Aorta (tissue), 5 donors: ENCODE measurements around the gene NRL. TPM values are rescaled to one million over a fixed set of nuclear protein-coding genes. Genes with fewer than 3 reads are reported as not detected.

Source experiments
- ATAC-seq: fragments of 200-7000 bp; cut with Tn5 transposase; one replicate; pipeline ENCODE4 v1.9.1; 2022; ENCODE audit warnings: moderate library complexity; ENCODE audit not compliant: low FRiP score
- DNase-seq, 2 donors: peaks; one replicate each; pipeline ENCODE4 v3.0.0-alpha.2; 2020
- H3K27ac ChIP-seq, 2 donors: one replicate each; pipeline ENCODE4 v1.5.1; 2013; ENCODE audit warnings: low read length in 2 of 2, mild to moderate bottlenecking in 2 of 2, moderate library complexity in 2 of 2, control low read depth in 1 of 2, inconsistent platforms in 1 of 2, low read depth in 1 of 2
- H3K27me3 ChIP-seq, 2 donors: one replicate each; pipeline ENCODE4 v1.6.1; 2013; ENCODE audit warnings: control low read depth in 1 of 2, low read length in 1 of 2, mild to moderate bottlenecking in 1 of 2, moderate library complexity in 1 of 2; ENCODE audit not compliant: insufficient read depth in 2 of 2, control insufficient read depth in 1 of 2
- H3K36me3 ChIP-seq, 2 donors: one replicate each; pipeline ENCODE4 v1.6.1; 2013; ENCODE audit warnings: control low read depth in 1 of 2, low read length in 1 of 2, mild to moderate bottlenecking in 1 of 2; ENCODE audit not compliant: insufficient read depth in 2 of 2, control insufficient read depth in 1 of 2
- H3K4me1 ChIP-seq, 2 donors: one replicate each; pipeline ENCODE4 v1.6.1; 2013; ENCODE audit warnings: low read length in 2 of 2, control low read depth in 1 of 2, mild to moderate bottlenecking in 1 of 2, moderate library complexity in 1 of 2; ENCODE audit not compliant: insufficient read depth in 2 of 2, control insufficient read depth in 1 of 2
- H3K4me3 ChIP-seq, 2 donors: one replicate each; pipeline ENCODE4 v1.5.1; 2013; ENCODE audit warnings: low read length in 2 of 2, control low read depth in 1 of 2, mild to moderate bottlenecking in 1 of 2
- H3K9me3 ChIP-seq: one replicate; pipeline ENCODE4 v1.6.1; 2013; ENCODE audit warnings: mild to moderate bottlenecking, low read length; ENCODE audit not compliant: control insufficient read depth
- WGBS, 2 donors: extraction: QIAGEN DNeasy Blood & Tissue Kit; methylation state at CpG; one replicate each; pipeline ENCODE4 v1.1.7; 2013; 5-methylcytosine and 5-hydroxymethylcytosine counted together
- intact Hi-C, 2 donors: fragments of 100-400 bp; cut with DNase I; formaldehyde crosslinking; loops; one replicate each; pipeline versions ENCODE4 v1.14.2 to v1.15.0; 2022
- polyA plus RNA-seq, 2 donors: library from polyadenylated mRNA; stranded (reverse); fragments of 200-250 nt; gene quantifications; one replicate each; pipeline ENCODE4 v1.2.3, GENCODE V29; 2013
- total RNA-seq, 2 donors: library from RNA; stranded (reverse); fragmentation: NEBNext Ultra II Directional; extraction: Animal tissue kit (Norgen Biotek cat#: 25700); gene quantifications; one replicate each; pipeline ENCODE4 v1.2.1, GENCODE V29; 2021
- donor health status: healthy with polysubstance abuse.
- donor health status: Bipolar disorder and iron deficiency.
- donor health status: DM: no; HTN: no; CAD: no.
- donor health status: DM: no; HTN: no; CAD: no.
- donor health status: DM: yes; HTN: yes; CAD: no.

Gene NRL
- total and polyA plus RNA-seq, 4 donors, result 0.63 to 1.4 (median 1.2) TPM

DNA sequence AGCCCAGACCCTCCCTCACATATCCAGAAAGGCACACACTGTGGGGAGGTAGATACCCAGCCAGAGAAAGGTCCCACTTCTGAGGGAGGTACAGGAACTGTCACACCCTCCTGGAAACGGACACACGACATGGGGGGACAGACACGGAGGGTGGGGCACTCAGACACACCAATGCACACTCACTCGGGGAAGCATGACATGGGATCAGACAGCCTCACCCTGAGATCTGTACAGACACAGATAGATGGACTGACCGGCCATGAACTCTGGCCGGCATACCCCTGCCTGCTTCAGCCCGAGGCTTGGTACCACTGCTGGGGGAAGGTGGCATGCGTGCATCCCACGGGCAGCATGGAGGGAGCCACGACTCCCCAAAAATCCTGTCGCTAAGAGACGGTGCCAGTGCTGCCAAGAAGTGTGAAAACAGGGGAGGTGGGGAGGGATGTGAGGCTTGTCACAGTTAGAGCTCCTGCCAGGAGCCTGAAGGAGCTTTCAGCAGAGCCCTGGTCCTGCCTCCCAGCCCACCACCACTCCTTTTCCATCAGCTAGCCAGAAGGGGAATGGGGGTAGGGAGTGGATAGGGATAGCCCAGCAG lies 42.8 kb downstream of the NRL start:
- Histone ChIP-seq H3K4me3 (no peak overlapping the region), H3K4me1 (no peaks in the 10 kb centered on the region), H3K27ac (no peak overlapping the region), H3K36me3 (no peaks in the 10 kb centered on the region), H3K9me3 (no peaks in the 10 kb centered on the region), H3K27me3 (peaks cover 0 to 2% of the 10 kb centered on the region in 2 donors)
- ATAC-seq, result no peak
- intact Hi-C loops, result no loop called here
- whole genome bisulfite sequencing, 2 donors, result 10 to 12% methylated on average over 12 of the region's 12 CpGs
- peak; percentile 12 to 63 for DNase-seq

DNA sequence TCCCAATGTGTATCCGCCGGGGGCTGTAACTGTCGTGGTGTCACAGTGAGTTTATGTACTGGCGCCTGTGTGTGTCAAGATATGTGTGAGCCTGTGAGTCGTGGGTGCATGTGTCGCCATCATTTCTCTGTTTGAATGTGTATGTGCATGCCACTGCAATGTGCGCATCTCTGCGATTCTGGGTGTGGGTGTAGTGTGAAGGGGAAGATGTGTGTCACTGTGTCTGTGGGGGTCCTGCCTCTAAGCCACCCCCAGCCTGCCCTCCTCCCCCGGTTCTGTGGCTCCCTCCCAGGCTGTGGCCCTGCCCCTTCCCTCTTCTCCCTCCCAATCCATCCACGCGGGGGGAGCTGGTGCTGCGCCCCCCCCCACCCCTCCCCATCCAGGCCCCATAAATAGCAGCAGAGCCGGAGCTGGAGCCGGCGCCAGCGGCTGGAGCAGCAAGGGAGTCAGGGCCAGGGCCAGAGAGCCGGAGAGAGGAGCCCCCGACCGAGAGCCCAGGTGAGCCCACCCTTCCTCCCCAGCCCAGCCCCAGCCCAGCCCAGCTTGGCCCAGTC lies 43.5 kb downstream of the NRL start, which contains the start of gene CPNE6:
Gene CPNE6, plus strand, starts transcription at position 419 of the 554 bp plus-strand sequence. CDS start 1,375 bp downstream, outside the sequence.
- ATAC-seq (no peak), DNase-seq (peak; percentile 37 to 78)
- intact Hi-C loops, result no loop called here
- WGBS, 2 donors, result 27 to 30% methylated on average over 16 to 19 of the region's 19 CpGs
- H3K36me3 ChIP-seq, result no peaks in the 10 kb centered on the region
- no peak within 1 kb of the TSS for H3K4me3 ChIP-seq
- no peaks in the 10 kb centered on the region for H3K4me1 ChIP-seq
- no peak within 1 kb of the TSS for H3K27ac ChIP-seq
- no peaks in the 10 kb centered on the region for H3K27me3 ChIP-seq
- no peaks in the 10 kb centered on the region for H3K9me3 ChIP-seq

DNA sequence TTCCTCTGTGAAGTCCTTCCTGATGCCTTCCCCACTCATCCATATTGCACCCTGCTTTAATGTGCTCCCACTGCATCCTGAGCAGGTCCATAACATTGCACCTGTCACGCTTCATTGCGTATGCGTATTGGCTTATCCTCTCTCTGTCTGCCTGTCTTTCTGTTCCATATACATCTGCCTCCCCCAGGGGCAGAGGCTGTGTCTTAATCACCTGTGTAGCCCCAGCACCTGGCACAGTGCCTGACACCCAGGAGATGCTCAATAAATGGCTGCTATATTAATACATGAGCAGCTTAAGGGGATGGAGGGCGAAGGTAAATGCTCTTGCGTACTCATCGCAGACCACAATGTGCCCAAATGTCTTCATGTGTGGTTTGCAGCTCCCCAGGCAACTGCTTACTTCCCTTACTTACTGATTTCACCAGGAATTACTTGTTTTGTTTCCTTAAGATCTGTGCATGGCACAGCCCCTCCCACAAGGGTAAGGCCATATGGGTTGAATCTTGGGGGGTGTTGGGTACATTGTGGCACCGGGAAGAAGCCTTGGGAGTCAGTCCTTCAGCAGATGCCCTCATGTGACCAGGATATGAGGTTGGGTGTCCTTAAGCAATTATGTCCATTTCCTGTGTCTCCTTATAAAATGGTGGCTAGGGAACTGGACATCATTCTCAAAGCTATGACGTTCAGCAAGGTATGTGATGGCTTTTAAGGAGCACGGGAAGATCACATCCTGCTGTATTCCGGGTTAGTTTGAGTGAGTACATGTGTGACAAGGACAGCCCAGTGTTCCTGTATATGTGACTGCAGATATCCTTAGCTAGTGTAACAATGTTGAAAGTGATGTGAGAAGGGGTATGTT lies 44.2 kb downstream of the NRL start:
- WGBS, 2 donors, result 89 to 90% methylated on average over 10 of the region's 10 CpGs
- Histone ChIP-seq H3K4me3 (no peak overlapping the region), H3K36me3 (no peaks in the 10 kb centered on the region), H3K27me3 (no peaks in the 10 kb centered on the region), H3K9me3 (no peaks in the 10 kb centered on the region), H3K27ac (no peak overlapping the region), H3K4me1 (no peaks in the 10 kb centered on the region)
- ATAC-seq (no peak), DNase-seq (peak in 1 of 2 donors; percentile 48)
- intact Hi-C loops, result no loop called here

DNA sequence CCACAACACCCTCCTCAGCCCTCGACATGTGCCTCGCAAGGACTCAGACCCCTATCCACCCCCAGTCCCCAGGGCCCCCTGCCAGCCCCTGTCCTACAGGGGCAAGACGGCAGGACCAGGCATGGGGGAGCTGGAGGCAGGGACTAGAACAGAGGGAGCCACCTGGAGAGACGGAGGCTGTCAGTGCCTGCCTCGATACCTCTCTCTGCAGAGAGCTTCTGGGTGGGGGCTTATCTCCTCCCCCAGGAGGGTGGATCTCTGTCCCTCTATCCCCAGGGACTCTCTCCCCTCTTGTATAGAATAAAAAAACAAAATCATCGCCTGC lies 45.4 kb downstream of the NRL start:
- no peaks in the 10 kb centered on the region for H3K4me1 ChIP-seq
- ATAC-seq, result no peak
- intact Hi-C loops, result no loop called here
- H3K4me3 ChIP-seq, result no peak overlapping the region
- H3K27me3 ChIP-seq, result no peaks in the 10 kb centered on the region
- no peaks in the 10 kb centered on the region for H3K9me3 ChIP-seq
- H3K36me3 ChIP-seq, result no peaks in the 10 kb centered on the region
- DNase-seq, result no peak
- WGBS, 2 donors, result 85 to 88% methylated on average over 6 of the region's 6 CpGs
- no peak overlapping the region for H3K27ac ChIP-seq

DNA sequence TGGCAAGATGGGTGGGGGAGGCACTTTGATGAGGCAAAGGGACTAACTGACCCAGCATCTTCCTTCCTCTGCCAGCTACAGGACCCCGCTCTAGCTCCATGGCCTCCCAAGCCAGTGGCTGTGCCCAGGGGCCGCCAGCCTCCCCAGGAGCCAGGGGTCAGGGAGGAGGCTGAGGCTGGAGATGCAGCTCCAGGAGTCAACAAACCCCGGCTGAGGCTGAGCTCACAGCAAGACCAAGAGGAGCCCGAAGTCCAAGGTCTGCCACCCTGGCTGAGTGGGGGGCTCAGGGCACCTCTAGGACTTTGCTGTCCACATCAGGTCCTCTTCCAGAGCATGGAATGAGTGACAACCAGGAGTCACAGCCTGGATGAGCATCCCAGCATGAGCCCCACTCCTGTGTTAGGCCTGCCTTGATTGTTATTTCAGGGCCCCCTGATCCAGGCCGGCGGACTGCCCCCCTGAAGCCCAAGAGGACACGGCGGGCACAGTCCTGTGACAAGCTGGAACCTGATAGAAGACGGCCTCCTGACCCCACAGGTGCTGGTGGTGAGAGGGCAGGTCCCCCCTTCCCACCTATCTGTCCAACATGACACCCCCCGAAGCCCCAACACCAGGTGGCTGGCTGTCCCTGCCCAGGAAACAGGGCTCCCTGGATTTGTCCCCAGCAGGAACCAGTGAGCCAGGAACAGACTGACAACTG lies 45.9 kb downstream of the NRL start:
- H3K27me3 ChIP-seq, result no peaks in the 10 kb centered on the region
- H3K27ac ChIP-seq, result no peak overlapping the region
- no peak for ATAC-seq
- intact Hi-C loops, result no loop called here
- WGBS, 2 donors, result 90% methylated on average over 9 to 10 of the region's 10 CpGs
- DNase-seq, result peak in 1 of 2 donors; percentile 52
- no peaks in the 10 kb centered on the region for H3K4me1 ChIP-seq
- no peak overlapping the region for H3K4me3 ChIP-seq
- no peaks in the 10 kb centered on the region for H3K9me3 ChIP-seq
- H3K36me3 ChIP-seq, result no peaks in the 10 kb centered on the region

DNA sequence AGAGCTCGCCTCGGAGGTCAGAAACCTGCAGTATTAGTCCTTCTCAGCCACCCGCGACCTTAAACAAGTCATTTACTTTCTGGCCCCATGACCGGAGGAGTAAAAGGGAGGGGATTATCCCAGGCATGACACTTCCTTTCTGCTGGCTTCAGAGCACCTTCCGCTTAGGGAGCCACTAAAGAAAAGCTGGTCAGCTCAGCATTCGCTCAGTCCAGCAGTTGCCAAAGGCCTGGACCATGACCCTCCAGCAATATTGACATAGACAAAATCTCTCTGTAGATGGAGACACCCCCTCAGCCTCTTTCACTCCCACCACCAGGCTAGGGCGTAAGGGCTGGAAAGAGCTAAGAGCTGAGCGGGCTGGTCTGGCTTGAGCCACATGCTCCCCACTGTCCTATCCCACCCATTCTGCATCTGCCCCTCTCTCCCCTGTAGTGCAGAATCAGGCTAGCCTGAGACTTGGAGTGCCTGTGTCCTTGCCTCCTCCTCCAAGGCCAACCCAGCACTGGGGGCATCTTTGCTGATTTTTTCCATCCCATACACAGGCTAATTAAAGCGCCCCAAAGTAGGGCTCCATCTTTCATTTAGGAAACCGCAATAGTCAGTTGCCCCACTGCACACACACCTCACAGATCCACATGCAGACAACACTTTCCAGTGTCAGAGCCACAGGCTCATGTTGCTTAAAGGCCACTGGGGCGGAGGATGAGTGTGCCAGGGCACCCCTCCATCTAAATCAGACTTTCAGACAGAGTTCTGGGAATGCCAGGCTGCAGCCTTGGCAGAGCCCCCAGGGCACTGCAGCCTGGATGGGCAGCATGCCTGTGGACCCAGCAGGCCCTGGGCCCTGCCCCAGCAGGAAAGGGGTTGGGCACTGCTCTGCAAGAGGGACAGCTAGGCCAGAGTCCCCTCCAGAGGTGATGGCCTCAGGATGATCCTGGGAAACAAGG lies 47.3 kb downstream of the NRL start:
- Histone ChIP-seq H3K27ac (no peak overlapping the region), H3K4me1 (no peaks in the 10 kb centered on the region), H3K4me3 (no peak overlapping the region), H3K27me3 (no peaks in the 10 kb centered on the region), H3K36me3 (no peaks in the 10 kb centered on the region), H3K9me3 (no peaks in the 10 kb centered on the region)
- DNase-seq, result peak in 1 of 2 donors; percentile 48
- 77 to 81% methylated on average over 12 of the region's 12 CpGs for WGBS, 2 donors
- intact Hi-C loops, result no loop called here
- ATAC-seq, result no peak

DNA sequence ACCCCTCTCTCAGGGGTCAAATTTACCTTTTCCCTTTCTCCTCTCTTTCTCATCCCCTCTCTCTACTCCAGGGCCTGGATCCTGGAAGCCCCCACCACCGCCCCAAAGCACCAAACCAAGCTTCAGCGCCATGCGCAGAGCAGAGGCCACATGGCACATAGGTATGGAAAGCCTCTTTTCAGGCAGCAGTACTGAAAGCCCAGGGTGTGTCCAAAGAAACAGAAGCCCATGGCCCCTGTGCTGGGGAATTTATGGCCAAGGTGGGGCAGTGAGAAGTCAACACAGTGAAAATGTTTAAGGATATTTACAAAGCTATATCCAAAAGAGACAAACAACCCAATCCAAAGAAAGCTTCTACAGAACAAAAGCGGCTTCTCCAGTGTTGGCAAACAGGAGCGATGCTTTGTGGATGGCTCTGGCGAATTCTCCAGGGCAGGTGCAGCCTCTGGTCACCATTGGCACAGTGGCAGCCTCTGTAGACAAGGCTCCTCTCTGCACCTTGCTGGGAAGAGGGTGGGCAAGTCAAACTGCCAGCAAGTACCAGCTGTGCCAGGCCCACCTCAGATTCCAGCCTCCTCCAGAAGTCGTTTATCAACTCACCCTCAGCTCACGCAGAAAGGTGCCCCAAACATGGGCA lies 48.1 kb downstream of the NRL start:
- no peaks in the 10 kb centered on the region for H3K4me1 ChIP-seq
- intact Hi-C loops, result no loop called here
- WGBS, 2 donors, result 91 to 94% methylated on average over 8 of the region's 8 CpGs
- no peaks in the 10 kb centered on the region for H3K36me3 ChIP-seq
- no peaks in the 10 kb centered on the region for H3K9me3 ChIP-seq
- DNase-seq (peak in 1 of 2 donors; percentile 55), ATAC-seq (no peak)
- no peak overlapping the region for H3K4me3 ChIP-seq
- no peak overlapping the region for H3K27ac ChIP-seq
- H3K27me3 ChIP-seq, result no peaks in the 10 kb centered on the region
